ENCODE results near the gene KLHL26.

- no peak for TF ChIP-seq CTCF (IDR thresholded peaks at IDR 0.05)
- TF ChIP-seq POLR2A (IDR thresholded peaks at IDR 0.05), result no peak
Measured at GRCh38 chr19:18671303-18672043, 34.6 kb downstream of the KLHL26 start.
